NOMO-1 treated with dmso at 0.1 percent for 144 hours (cell line): ENCODE measurements around the gene CTU2.
"Not testable (repeated sequence)": the region's sequence is repeated elsewhere in the genome, so short reads cannot be mapped to it uniquely, and the experiment has no call there.

ENCODE experiments used
- DNase-seq: peaks from one replicate; lab custom pipeline; 2025; ENCODE audit not compliant: unreplicated experiment; lab: John Stamatoyannopoulos, UW

Gene CTU2

GRCh38 chr16:88706229-88706964, at the start of gene CTU2, which contains the start of gene RNF166:
Gene CTU2 (plus strand): TSS chr16:88706503. CDS start chr16:88706531, 28 bp downstream.
Gene RNF166 (minus strand): TSS chr16:88706408. CDS start chr16:88706325, 83 bp downstream.
- DNase-seq = peak; percentile 68

DNA sequence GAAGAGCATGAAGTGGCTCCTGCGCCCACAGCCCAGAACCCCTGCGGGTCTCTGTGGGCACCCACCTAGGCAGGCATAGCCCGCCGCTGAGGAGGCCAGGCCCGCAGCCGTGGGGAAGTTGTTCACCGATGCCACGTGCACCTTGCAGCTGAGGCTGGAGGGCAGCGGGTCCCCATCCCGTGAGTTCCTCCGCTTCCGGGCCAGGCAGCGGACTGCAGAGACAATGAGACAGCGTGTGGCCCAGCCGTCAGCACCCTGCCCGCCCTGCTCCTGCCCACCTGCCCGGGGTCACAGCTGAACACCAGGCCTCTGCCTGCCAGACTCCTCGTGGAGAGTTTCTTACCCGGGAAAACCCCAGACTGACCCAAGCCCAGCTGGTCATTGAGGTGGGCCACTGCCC, 48.9 kb upstream of the CTU2 start:
- no peak for DNase-seq

- DNase-seq = no peak
These were observed 47.6 kb upstream of the CTU2 start for GRCh38 chr16:88658714-88659113.

DNA sequence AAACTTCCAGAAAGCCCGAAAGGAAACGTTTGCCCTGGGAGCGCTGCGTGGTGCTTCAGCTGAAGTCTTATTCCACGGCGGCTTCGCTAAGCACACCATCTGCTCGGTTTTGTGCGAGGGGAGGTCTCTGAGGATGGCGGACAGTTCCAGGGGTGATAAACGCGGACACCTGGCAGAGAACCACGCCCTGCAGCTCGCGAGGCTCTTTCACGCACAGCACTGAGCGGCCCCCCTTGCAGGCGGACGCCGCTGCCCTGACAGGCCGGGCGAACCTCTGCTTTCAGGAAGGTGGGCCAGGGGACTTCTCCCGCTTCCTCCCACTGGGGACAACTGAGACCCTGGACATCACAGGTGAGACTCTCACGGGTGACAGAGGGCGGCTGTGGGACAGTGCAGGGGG, 47.1 kb upstream of the CTU2 start:
- DNase-seq = no peak

DNA sequence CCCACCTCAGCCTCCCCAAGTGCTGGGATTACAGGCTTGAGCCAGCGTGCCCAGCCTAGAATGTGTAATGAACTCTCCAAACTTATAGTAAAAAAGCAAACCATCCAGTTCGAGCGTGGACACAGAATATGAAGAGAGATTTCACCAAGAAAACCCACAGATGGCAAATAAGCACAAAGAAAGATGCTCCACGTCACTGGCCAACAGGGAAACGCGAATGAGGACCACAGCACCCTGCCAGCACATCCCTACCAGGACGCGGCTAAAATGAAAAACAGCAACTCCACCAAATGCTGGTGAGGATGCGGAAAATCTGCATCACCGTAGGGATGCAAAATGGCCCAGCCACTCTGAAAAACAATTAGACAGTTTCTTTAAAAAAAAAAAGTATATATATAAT, 44.8 kb upstream of the CTU2 start:
- no peak for DNase-seq

- DNase-seq = no peak
These were observed 44.0 kb upstream of the CTU2 start for GRCh38 chr16:88662222-88662842.

DNA sequence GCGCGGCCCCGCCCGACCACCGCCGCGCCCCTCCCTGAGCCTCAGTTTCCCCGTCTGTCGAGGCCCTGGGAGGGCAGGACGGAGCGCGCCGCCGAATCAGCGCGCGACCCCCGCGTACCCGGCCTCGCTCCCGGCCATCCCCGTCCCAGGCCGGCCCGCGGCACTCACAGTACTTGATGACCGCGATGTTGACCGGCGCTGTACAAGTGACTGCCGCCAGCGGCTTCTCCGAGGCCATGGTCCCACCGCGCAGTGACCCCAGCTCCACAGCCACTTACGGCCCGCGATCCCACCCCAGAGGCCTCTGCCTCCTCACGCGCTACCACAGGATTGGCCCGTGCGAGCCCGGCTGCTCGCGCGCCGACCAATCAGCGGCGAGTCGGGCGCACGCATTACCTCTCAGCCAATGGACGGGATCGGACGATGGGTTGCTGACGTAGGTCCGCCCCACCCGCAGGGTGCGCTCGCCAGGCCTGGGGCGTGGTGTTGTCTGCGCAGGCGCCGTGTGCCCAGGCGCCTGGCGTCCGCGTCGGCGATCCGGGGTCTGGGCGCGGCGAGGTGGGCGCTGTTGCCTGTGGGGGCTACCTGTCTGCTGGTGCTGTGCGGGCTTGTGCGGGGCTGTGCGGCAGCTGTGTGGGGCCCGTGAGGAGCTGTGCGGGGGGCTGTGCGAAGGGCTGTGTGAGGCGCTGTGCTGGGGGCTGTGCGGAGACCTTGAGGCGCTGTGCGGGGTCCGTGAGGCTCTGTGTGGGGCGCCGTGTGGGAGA, 43.3 kb upstream of the CTU2 start, which contains the start of gene MVD:
TSS of gene MVD (minus strand) at position 249 of the 764 bp plus-strand sequence. CDS start at position 238, 11 bp downstream.
- DNase-seq = peak; percentile 95

GRCh38 chr16:88665148-88665547, 41.2 kb upstream of the CTU2 start:
- no peak for DNase-seq

GRCh38 chr16:88665570-88665969, 40.7 kb upstream of the CTU2 start:
- no peak for DNase-seq

GRCh38 chr16:88667461-88667860, 38.8 kb upstream of the CTU2 start:
- DNase-seq = no peak

- DNase-seq = not testable (repeated sequence)
These were observed 36.8 kb upstream of the CTU2 start for GRCh38 chr16:88669493-88669892.

DNA sequence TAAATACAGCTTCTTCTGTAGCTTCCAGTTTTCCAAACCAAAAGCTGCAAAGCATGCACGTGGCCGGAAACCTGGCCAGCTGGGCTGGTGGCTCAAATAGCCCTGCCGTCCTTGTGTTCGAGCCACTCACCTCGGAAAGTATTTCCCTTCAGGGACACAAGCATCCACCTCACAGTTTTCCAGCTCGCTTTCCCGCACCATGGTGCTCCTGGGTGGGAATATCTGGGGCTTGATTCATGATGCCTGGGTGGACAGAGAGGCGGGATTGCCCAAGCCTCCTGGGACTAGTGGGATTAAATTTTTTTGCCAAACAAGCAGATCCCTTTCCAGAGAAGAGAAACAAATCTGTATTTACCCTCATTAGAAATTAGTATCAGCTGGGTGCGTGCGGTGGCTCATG, 36.3 kb upstream of the CTU2 start:
- DNase-seq = no peak

- no peak for DNase-seq
These were observed 34.5 kb upstream of the CTU2 start for GRCh38 chr16:88671806-88672205.

- no peak for DNase-seq
These were observed 33.5 kb upstream of the CTU2 start for GRCh38 chr16:88672776-88673175.

DNA sequence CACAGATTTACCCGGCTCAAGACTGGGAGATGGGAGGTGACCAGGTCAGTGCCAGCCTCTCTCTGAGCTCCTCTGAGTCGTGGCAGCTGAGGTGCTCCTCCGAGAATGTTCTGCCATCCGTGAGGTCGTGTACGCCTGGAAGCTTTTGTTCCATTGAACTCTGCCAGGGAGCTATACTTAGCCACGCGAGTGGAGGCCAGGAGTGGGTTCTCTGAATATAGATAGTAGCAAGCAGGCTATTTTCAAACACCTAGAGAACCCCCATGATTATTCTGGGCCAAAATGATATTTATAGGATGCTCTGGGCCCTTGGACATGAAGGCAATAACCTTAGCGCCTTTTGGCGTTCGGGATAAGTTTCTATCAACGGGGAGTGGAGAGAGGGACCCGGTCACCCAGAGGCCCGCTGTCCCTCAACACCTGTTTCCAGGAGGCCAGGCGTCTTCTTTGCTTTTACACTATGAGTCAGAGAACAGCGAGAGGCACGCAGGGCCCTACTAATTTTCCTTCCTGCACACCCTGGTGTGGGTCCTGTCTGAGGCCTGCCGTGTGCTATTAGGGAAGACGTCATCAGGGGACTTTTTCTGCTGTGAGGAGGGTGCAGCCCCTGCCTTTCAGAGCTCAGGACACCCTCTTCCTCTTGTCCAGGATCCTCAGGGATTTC, 32.5 kb upstream of the CTU2 start:
- no peak for DNase-seq

DNA sequence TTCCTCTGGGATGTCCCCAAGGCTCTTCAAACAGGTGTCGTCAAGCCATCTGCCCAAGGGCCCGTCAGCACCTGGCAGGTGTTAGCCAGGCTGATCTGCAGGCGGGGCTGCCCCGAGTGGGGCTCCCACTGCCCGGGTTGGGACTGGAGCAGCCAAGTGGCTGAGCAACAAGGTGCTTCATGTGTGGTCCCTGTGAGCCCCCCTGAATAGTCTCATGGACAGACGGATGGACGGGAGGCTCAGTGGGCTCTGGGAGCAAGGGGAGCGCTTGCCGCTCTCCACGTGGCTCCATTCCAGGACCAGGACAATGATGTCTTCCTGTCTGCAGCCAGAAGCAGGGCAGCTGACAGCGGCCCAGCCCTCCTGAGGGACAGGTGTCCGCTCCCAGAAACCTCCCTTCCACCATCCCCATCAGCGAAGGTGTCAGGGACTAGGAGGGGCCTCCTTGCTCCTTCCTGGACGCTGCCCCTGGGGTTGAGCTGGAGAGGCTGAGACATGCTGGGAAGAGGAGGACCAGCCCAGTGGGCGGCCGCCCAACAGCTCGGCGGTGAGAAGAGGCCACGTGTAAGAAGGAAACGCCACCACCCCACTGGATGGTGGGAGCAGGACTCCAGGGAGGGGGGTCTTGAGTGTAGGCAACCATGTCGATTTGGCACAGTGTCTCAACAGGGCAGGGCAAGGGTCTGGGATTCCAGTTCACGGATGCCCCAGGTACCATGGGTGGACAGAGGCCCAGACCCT, 29.6 kb upstream of the CTU2 start:
- no peak for DNase-seq

DNA sequence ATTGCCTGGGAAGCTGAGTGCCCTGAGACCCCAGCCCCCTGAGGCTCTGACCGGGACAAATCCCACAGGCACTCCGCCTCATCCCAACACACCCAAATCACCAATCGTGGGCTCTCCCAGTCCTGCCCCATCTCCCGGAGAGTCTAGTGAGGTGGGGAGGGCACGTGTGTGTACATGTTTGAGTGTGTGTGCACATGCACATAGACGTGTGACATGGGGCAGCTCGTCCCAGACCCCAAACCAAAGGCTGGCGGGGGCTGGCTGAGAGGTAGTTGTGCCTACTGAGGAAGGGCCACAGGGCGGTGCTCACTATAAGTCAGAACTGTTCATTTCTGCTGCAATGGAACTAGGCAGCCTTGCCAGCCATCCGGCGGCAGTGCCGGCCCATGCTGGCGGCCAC, 28.6 kb upstream of the CTU2 start:
- DNase-seq = no peak

- DNase-seq = no peak
These were observed 27.9 kb upstream of the CTU2 start for GRCh38 chr16:88678224-88678979.

DNA sequence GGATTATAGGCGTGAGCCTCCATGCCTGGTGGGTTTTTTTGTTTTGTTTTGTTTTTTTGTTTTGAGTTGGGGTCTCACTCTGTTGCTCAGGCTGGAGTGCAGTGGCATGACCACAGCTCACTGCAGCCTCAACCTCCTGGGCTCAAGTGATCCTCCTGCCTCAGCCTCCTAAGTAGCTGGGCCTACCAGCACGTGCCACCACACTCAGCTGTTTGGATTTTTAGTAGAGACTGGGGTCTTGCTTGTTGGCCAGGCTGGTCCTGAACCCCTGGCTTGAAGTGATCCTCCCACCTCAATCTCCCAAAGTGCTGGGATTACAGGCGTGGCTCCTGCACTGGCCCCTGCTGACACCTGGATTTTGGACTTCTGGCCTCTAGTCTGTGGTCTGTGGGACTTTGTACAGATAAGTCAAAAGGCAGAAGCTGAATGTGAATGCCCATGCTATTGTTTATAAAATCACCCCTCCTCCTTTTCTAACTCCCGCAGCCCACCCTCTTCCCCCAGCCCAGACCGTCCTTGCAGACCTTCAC, 25.7 kb upstream of the CTU2 start:
- DNase-seq = no peak
